ENCODE measurements around the gene HCRTR1.

GRCh38 chr1:31581821-31582810 lies 35.4 kb upstream of the HCRTR1 start:
- TF ChIP-seq CTCF (IDR thresholded peaks at IDR 0.05) (no peak), POLR2A (IDR thresholded peaks at IDR 0.05) (no peak), EP300 (IDR thresholded peaks at IDR 0.05) (no peak)

Data from tibial nerve (tissue), 4 donors.